Muscle of back (tissue), 11 donors: ENCODE data around the gene CSTB. TPM values are rescaled to one million over a fixed set of nuclear protein-coding genes. Genes with fewer than 3 reads are reported as not detected.

Source experiments
- DNase-seq, 3 donors: peaks; one replicate each; pipeline versions ENCODE4 v3.0.0 to v3.0.0-alpha.2; 2013
- polyA plus RNA-seq, 10 donors: library from polyadenylated mRNA; unstranded; fragments of 120-200 nt; gene quantifications; one replicate each; pipeline ENCODE4 v1.2.1, GENCODE V29; 2013; ENCODE audit not compliant: insufficient read length in 10 of 10

Gene CSTB
- polyA plus RNA-seq, 10 donors = 17.1 to 31.2 (median 21.2) TPM

DNA sequence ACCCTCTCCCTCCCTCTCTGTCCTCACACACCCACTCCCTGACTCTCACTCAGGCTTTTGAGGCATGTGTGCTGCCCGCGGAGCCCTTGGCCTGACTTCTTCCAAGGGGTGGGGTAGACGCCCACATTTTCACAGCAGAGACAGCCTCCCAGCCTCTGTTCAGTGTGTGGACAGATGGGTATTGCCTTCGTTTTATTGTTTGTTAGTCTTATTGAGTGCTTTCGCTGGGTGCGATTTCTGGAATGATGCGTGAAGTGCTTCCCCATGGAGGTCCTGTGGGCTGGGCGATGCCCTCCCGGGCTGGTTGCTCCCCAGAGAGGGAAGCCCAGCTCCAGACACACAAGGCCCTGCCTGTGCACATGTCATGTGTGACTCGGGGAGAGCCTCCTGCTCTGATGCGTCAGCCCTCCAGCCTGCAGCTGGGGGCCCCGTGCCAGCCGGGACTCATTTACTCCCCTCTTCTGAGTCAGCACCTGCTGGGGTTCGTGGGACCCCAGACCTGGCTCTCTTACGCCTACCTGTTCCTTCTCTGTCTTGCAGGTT is 42.5 kb downstream of the CSTB start:
- DNase-seq = peak in 1 of 3 donors; percentile 55

- DNase-seq = no peak
Observed at GRCh38 chr21:43733060-43733459, 43.0 kb downstream of the CSTB start.

- DNase-seq = peak in 1 of 3 donors; percentile 51
Observed at GRCh38 chr21:43731891-43732711, 44.0 kb downstream of the CSTB start.

- DNase-seq = no peak
Observed at GRCh38 chr21:43731476-43731875, 44.6 kb downstream of the CSTB start.

GRCh38 chr21:43728467-43729390 is 47.4 kb downstream of the CSTB start:
- DNase-seq = peak; percentile 91 to 97 (median 96)

- no peak for DNase-seq
Observed at GRCh38 chr21:43728154-43728466, 48.0 kb downstream of the CSTB start.

DNA sequence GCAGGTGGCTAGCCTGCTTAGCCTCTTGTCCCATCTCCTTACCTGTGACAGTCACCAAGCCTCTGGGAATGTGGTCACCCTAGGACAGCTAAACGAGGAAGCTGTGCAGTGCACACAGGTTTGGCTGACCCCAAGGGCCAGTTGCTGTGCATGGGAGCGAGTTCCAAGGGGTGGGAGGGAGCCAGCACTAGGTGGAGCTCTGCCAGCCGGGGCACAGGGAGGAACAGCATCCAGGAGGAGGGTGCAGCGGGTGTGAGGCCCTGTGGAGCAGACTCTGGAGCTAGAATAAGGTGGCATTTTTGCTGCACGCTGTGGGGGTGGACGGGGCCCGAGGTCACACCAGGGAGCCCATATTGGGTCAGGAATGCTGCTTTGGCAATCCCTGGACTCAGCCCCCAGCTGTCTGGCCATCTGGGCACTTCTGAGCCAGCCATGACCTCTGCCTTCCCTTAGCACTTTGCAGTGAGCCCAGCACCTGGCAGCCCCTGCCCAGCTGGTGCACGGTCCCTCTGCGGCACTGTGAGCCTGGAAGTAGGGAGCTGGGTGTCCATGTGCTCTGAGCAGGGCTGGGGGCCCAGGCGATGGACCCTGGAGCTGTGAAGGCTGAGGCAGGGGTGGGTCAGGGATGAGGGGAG is 48.5 kb downstream of the CSTB start:
- DNase-seq = no peak

GRCh38 chr21:43726686-43727518 is 49.2 kb downstream of the CSTB start:
- no peak for DNase-seq

Other genes starting within 250 kb of the CSTB start
- 1 to 10 TPM in 2 of 10 donors, under 1 TPM in 8; 0.25 to 1.2 (median 0.84) TPM for gene HSF2BP, start 116.8 kb downstream of the CSTB start, polyA plus RNA-seq
- 10 to 100 TPM; 20.6 to 29.4 (median 25.1) TPM for gene RRP1B, start 116.7 kb downstream of the CSTB start, polyA plus RNA-seq
- 10 to 100 TPM; 18.1 to 31.3 (median 24.0) TPM for gene PDXK, start 57.2 kb downstream of the CSTB start, polyA plus RNA-seq
- gene RRP1, start 13.3 kb upstream of the CSTB start, polyA plus RNA-seq = 10 to 100 TPM; 14.8 to 27.2 (median 18.5) TPM
- gene AGPAT3, start 88.9 kb upstream of the CSTB start, polyA plus RNA-seq = 10 to 100 TPM; 24.0 to 30.6 (median 27.3) TPM
- 10 to 100 TPM in 9 of 10 donors, 1 to 10 TPM in 1; 9.0 to 18.2 (median 14.2) TPM for gene TRAPPC10, start 236.0 kb upstream of the CSTB start, polyA plus RNA-seq